Stimulated activated CD4-positive, alpha-beta T cell treated with anti-CD3 and anti-CD28 coated beads, TNF-alpha, amount 100 ng/mL, for 24 hours (primary cell): Measurements from ENCODE around the gene TMIE.
"Not testable (repeated sequence)": the region's sequence is repeated elsewhere in the genome, so short reads cannot be mapped to it uniquely, and the experiment has no call there.

Experiments used
- DNase-seq, 3 experiments: peaks; one replicate each; pipeline ENCODE4 v3.0.0-alpha.2; 2020; ENCODE audit warnings: low read depth in 3 of 3

TMIE gene

GRCh38 chr3:46685446-46685845 is 15.7 kb upstream of the TMIE start:
- no peak for DNase-seq

- no peak for DNase-seq
These were observed 10.4 kb upstream of the TMIE start for GRCh38 chr3:46690798-46691197.

- DNase-seq = no peak
These were observed 8.6 kb upstream of the TMIE start for GRCh38 chr3:46692566-46692990.

GRCh38 chr3:46693038-46693891 is 7.9 kb upstream of the TMIE start, which contains the start of gene ALS2CL:
Gene ALS2CL (minus strand): TSS chr3:46693679. CDS start chr3:46689440, 4,239 bp downstream.
- peak in 2 of 3 experiments; percentile 43 to 63 for DNase-seq

GRCh38 chr3:46693892-46694226 is 7.3 kb upstream of the TMIE start:
- peak in 1 of 3 experiments; percentile 37 for DNase-seq

GRCh38 chr3:46694520-46694919 is 6.7 kb upstream of the TMIE start:
- no peak for DNase-seq

GRCh38 chr3:46695177-46695961 is 5.8 kb upstream of the TMIE start:
- DNase-seq = peak in 2 of 3 experiments; percentile 16 to 37

- DNase-seq = no peak
These were observed 5.0 kb upstream of the TMIE start for GRCh38 chr3:46695962-46696894.

GRCh38 chr3:46699676-46700523 is 1.3 kb upstream of the TMIE start:
- no peak for DNase-seq

GRCh38 chr3:46700772-46701171 is 420 bp upstream of the TMIE start:
- no peak for DNase-seq

GRCh38 chr3:46702246-46703012 is 1.2 kb downstream of the TMIE start:
- no peak for DNase-seq

- DNase-seq = no peak
These were observed 1.9 kb downstream of the TMIE start for GRCh38 chr3:46703013-46703520.

- DNase-seq = not testable (repeated sequence)
These were observed 3.2 kb downstream of the TMIE start for GRCh38 chr3:46704346-46704745.

GRCh38 chr3:46705022-46705530 is 3.9 kb downstream of the TMIE start:
- peak in 2 of 3 experiments; percentile 51 to 62 for DNase-seq

GRCh38 chr3:46705751-46706552 is 4.8 kb downstream of the TMIE start:
- DNase-seq = no peak

GRCh38 chr3:46706771-46707582 is 5.8 kb downstream of the TMIE start:
- DNase-seq = no peak

GRCh38 chr3:46707601-46708011 is 6.4 kb downstream of the TMIE start:
- no peak for DNase-seq
